OCI-LY1 (cell line): ENCODE measurements around the gene CDH6.

Source experiments
- H2AFZ ChIP-seq: fragments of 200-600 bp; sonication (generic), shearing (Covaris generic); 2 replicates; pipeline ENCODE4 v1.6.0; 2014; ENCODE audit warnings: antibody characterized with exemption, mild to moderate bottlenecking, low read length
- H3F3A ChIP-seq: fragments of 200-600 bp; sonication (generic), shearing (Covaris generic); 2 replicates; pipeline ENCODE4 v1.6.0; 2014; ENCODE audit warnings: mild to moderate bottlenecking, antibody characterized with exemption, low read length, moderate library complexity; ENCODE audit not compliant: insufficient read depth
- H3K27ac ChIP-seq: fragments of 200-600 bp; sonication (generic); 2 replicates; pipeline ENCODE4 v1.5.1; 2014; ENCODE audit warnings: low read length, mixed run types, mild to moderate bottlenecking, low read depth; ENCODE audit not compliant: poor library complexity, severe bottlenecking
- H3K27me3 ChIP-seq: fragments of 200-600 bp; sonication (generic); 2 replicates; pipeline ENCODE4 v1.6.0; 2014; ENCODE audit warnings: antibody characterized with exemption, mild to moderate bottlenecking, low read length, moderate library complexity; ENCODE audit not compliant: insufficient read depth
- H3K36me3 ChIP-seq: fragments of 200-600 bp; sonication (generic); 2 replicates; pipeline ENCODE4 v1.6.1; 2014; ENCODE audit warnings: mild to moderate bottlenecking, antibody characterized with exemption, low read length, moderate library complexity, mixed read lengths; ENCODE audit not compliant: insufficient read depth
- H3K4me1 ChIP-seq: fragments of 200-600 bp; sonication (generic); 2 replicates; pipeline ENCODE4 v1.5.1; 2014; ENCODE audit warnings: mild to moderate bottlenecking, low read length, moderate library complexity; ENCODE audit not compliant: insufficient read depth, severe bottlenecking
- H3K4me2 ChIP-seq: fragments of 200-600 bp; sonication (generic), shearing (Covaris generic); 2 replicates; pipeline ENCODE4 v1.6.1; 2014; ENCODE audit warnings: low read length
- H3K4me3 ChIP-seq: fragments of 200-600 bp; sonication (generic); 2 replicates; pipeline ENCODE4 v1.5.1; 2014; ENCODE audit warnings: low read length, low read depth, mild to moderate bottlenecking, mixed read lengths; ENCODE audit not compliant: poor library complexity, severe bottlenecking
- H3K79me2 ChIP-seq: fragments of 200-600 bp; shearing (Covaris generic); 2 replicates; pipeline ENCODE4 v1.6.1; 2016; ENCODE audit warnings: mixed run types, low read length, mixed read lengths; ENCODE audit not compliant: insufficient read depth
- H3K9ac ChIP-seq: fragments of 200-600 bp; sonication (generic), shearing (Covaris generic); 2 replicates; pipeline ENCODE4 v1.6.1; 2014; ENCODE audit warnings: mild to moderate bottlenecking, low read length, mixed read lengths
- H3K9me2 ChIP-seq: fragments of 200-600 bp; sonication (generic), shearing (Covaris generic); 2 replicates; pipeline ENCODE4 v1.6.1; 2014; ENCODE audit warnings: low read depth, mild to moderate bottlenecking, low read length, mixed read lengths
- H3K9me3 ChIP-seq: fragments of 200-600 bp; shearing (Covaris generic); 2 replicates; pipeline ENCODE4 v1.6.1; 2014; ENCODE audit warnings: low read length, mixed read lengths
- H4K20me1 ChIP-seq: fragments of 200-600 bp; sonication (generic), shearing (Covaris generic); 2 replicates; pipeline ENCODE4 v1.6.0; 2016; ENCODE audit warnings: mild to moderate bottlenecking, low read length; ENCODE audit not compliant: insufficient read depth
- EZH2 ChIP-seq: fragments of 200-600 bp; sonication (generic), shearing (Covaris generic); IDR thresholded peaks from 2 replicates; pipeline ENCODE4 v1.8.0; 2017; ENCODE audit warnings: borderline replicate concordance, mixed run types, mild to moderate bottlenecking, antibody characterized with exemption, low read length, moderate library complexity, mixed read lengths
- TF ChIP-seq, protein P1 (sequence below): fragments of 200-600 bp; sonication (generic), shearing (Covaris generic); IDR thresholded peaks from 2 replicates; pipeline ENCODE4 v1.5.1; 2017; ENCODE audit warnings: mild to moderate bottlenecking, antibody characterized with exemption, low read length, moderate library complexity, mixed read lengths

The CDH6 gene

DNA sequence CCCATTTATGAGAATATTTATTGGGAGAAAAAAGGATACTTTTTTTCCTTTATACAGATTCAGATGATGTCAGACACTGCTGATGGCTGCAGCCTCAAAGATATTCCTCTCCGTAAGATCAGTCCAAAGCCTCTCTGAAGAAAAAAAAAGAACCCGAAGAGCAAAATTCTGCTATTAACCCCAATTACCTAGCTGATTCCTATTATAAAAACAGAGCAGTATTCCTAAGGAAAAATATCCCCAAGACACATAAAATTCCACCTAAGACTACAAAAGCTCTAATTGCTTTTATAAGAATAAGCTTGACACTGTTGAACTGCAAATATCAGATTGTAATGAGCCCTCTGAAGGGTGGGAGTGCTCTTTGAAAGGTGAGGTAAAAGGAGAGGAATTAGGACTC is 138.7 kb downstream of the CDH6 start:
- Histone ChIP-seq H2AFZ (no peak overlapping the region), H3K9me3 (no peaks in the 10 kb centered on the region), H3K79me2 (no peaks in the 10 kb centered on the region), H3K9ac (no peak overlapping the region), H3K9me2 (no peaks in the 10 kb centered on the region), H3K27ac (no peak overlapping the region), H3K4me3 (no peak overlapping the region), H3K36me3 (no peaks in the 10 kb centered on the region), H3K4me1 (no peaks in the 10 kb centered on the region), H3K4me2 (no peak overlapping the region), H3K27me3 (no peaks in the 10 kb centered on the region), H4K20me1 (no peaks in the 10 kb centered on the region), H3F3A (no peaks in the 10 kb centered on the region)
- no peak for TF ChIP-seq EZH2
- TF ChIP-seq, protein P1, sequence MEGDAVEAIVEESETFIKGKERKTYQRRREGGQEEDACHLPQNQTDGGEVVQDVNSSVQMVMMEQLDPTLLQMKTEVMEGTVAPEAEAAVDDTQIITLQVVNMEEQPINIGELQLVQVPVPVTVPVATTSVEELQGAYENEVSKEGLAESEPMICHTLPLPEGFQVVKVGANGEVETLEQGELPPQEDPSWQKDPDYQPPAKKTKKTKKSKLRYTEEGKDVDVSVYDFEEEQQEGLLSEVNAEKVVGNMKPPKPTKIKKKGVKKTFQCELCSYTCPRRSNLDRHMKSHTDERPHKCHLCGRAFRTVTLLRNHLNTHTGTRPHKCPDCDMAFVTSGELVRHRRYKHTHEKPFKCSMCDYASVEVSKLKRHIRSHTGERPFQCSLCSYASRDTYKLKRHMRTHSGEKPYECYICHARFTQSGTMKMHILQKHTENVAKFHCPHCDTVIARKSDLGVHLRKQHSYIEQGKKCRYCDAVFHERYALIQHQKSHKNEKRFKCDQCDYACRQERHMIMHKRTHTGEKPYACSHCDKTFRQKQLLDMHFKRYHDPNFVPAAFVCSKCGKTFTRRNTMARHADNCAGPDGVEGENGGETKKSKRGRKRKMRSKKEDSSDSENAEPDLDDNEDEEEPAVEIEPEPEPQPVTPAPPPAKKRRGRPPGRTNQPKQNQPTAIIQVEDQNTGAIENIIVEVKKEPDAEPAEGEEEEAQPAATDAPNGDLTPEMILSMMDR: no peak

DNA sequence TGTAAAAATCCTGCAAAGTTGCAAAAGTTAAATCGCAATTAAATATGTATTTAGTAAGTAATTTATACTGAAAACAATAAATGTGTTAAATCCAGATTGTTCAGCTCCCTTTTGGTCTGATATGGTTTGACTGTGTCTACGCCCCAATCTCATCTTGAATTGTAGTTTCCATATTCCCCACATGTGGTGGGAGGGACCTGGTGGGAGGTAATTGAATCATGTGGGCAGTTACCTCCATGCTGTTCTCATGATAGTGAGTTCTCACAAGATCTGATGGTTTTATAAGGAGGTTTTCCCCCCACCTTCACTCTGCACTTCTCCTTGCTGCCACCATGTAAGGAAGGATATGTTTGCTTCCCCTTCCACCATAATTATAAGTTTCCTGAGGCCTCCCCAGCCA is 140.0 kb downstream of the CDH6 start:
- H4K20me1 ChIP-seq: no peaks in the 10 kb centered on the region
- H2AFZ ChIP-seq: no peak overlapping the region
- H3K27ac ChIP-seq: no peak overlapping the region
- no peak for TF ChIP-seq EZH2
- no peaks in the 10 kb centered on the region for H3K9me2 ChIP-seq
- no peaks in the 10 kb centered on the region for H3K4me1 ChIP-seq
- H3K36me3 ChIP-seq: no peaks in the 10 kb centered on the region
- no peak overlapping the region for H3K4me2 ChIP-seq
- H3K9ac ChIP-seq: no peak overlapping the region
- no peaks in the 10 kb centered on the region for H3K79me2 ChIP-seq
- no peak overlapping the region for H3K4me3 ChIP-seq
- no peaks in the 10 kb centered on the region for H3K9me3 ChIP-seq
- H3K27me3 ChIP-seq: no peaks in the 10 kb centered on the region
- H3F3A ChIP-seq: no peaks in the 10 kb centered on the region

DNA sequence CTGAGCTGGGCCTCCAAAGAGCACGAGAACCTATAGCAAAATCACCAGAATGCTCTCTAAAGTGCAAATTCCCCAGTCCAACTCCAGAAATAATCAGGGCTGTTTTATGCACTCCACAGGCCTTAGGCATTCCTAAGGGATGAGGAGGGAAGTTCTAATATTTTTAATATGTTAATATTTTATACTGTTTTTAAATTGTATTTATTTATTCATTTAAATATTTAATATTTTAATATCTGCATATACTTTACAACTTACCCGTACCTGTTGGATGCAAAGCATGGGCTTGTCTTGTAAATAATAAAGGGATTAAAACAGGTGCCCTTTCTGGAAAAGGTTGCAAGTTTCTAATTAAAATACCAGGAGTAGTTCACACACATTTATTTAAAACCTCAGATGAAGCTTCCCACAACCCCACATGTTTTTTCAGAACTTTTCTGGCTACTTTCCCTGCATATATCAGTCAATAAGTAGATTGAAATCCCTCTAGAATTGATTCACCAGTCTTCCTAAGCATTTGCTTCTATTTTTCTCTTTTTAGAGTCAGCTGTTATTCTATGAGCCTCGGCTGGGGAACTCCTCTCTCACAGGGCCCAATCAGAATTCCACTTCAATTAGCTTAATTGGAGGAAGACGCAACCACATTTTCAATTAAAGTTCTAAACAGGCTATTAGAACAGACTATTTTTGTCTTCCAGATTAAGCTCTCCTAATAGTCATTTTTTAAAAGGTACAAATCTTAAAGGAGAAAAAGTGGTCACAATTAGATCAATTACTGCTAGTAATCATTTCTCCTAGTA is 140.8 kb downstream of the CDH6 start:
- H3K4me2 ChIP-seq: no peak overlapping the region
- no peak overlapping the region for H3K4me3 ChIP-seq
- no peaks in the 10 kb centered on the region for H3F3A ChIP-seq
- H3K79me2 ChIP-seq: no peaks in the 10 kb centered on the region
- no peak for TF ChIP-seq EZH2
- TF ChIP-seq, protein P1: no peak
- no peaks in the 10 kb centered on the region for H3K9me3 ChIP-seq
- H2AFZ ChIP-seq: no peak overlapping the region
- no peak overlapping the region for H3K27ac ChIP-seq
- no peaks in the 10 kb centered on the region for H3K27me3 ChIP-seq
- no peaks in the 10 kb centered on the region for H4K20me1 ChIP-seq
- no peak overlapping the region for H3K9ac ChIP-seq
- H3K9me2 ChIP-seq: no peaks in the 10 kb centered on the region
- H3K4me1 ChIP-seq: no peaks in the 10 kb centered on the region
- H3K36me3 ChIP-seq: no peaks in the 10 kb centered on the region

DNA sequence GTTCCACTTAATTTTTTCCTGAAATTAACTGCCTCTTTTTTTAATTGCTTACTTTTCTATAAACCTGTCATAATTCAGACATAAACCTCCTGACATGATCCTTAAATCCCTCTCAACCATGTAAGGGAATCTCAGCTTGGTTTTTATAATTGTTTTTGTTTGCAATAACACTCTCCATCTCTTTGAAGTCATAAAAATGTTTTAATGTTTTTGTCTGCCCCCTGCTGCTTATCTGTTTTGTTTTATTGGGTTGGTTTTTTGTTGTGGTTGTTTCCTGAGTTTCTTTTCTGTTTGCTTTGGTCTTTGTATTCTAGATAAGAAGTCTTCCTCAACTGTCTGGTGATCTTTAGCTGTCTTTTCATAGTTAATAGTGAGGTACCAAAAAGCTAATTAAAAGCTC is 142.0 kb downstream of the CDH6 start:
- H4K20me1 ChIP-seq: no peaks in the 10 kb centered on the region
- H3K4me1 ChIP-seq: no peaks in the 10 kb centered on the region
- TF ChIP-seq, protein P1: no peak
- no peak for TF ChIP-seq EZH2
- no peak overlapping the region for H3K9ac ChIP-seq
- no peaks in the 10 kb centered on the region for H3K9me2 ChIP-seq
- no peak overlapping the region for H3K4me3 ChIP-seq
- no peaks in the 10 kb centered on the region for H3K79me2 ChIP-seq
- no peaks in the 10 kb centered on the region for H3K9me3 ChIP-seq
- H3K27me3 ChIP-seq: no peaks in the 10 kb centered on the region
- H3F3A ChIP-seq: no peaks in the 10 kb centered on the region
- H3K27ac ChIP-seq: no peak overlapping the region
- H3K36me3 ChIP-seq: no peaks in the 10 kb centered on the region
- no peak overlapping the region for H2AFZ ChIP-seq
- H3K4me2 ChIP-seq: no peak overlapping the region
